ENCODE data around the gene NFIC. TPM values are rescaled to one million over a fixed set of nuclear protein-coding genes. Genes with fewer than 3 reads are reported as not detected.

NFIC gene
- total and polyA plus RNA-seq, 2 of the 4 experiments (the other 2 are of a cell fraction) = 21.9 to 32.1 TPM

GRCh38 chr19:3365093-3365835 is 1.1 kb upstream of the NFIC start:
- peak overlapping the region; percentile 21; the same call in 1 of the 2 replicates for H2BK20ac ChIP-seq (ENCODE audit: low read depth, low read length)
- H2AK9ac ChIP-seq (replicated peaks; ENCODE audit: low read depth, low read length, poor library complexity) = peak overlapping the region; percentile 95
- BruUV-seq (replicated peaks) = no TSS peak
- no CpG with 5 or more reads among the region's 9 CpGs for WGBS, 2 experiments (ENCODE audit: extremely low coverage in 2 of 2, insufficient read length in 1 of 2)
- intact Hi-C loops (cut with micrococcal nuclease) (no loop called here), in situ Hi-C loops (cut with MboI; ENCODE audit: low sequenced_read_pairs) (no loop called here), dilution Hi-C loops (cut with HindIII; ENCODE audit: low sequenced_read_pairs, unreplicated experiment) (no loop called here)
- TF ChIP-seq MAZ (IDR thresholded peaks at IDR 0.05; ENCODE audit: borderline replicate concordance, low read depth, low read length) (no peak), NFE2L2 (IDR thresholded peaks at IDR 0.05; ENCODE audit: low read depth, low read length) (no peak), MAFK (IDR thresholded peaks at IDR 0.05; ENCODE audit: low read depth, low read length) (no peak), FOS (IDR thresholded peaks at IDR 0.05; ENCODE audit: low read depth, low read length) (no peak), RCOR1 (IDR thresholded peaks at IDR 0.05; ENCODE audit: insufficient replicate concordance, low read length) (peak; percentile 86)
- peak overlapping the region; percentile 83 for H3K9ac ChIP-seq (ENCODE audit: low read depth, low read length)
- H3K23ac ChIP-seq (ENCODE audit: low read depth, low read length) = peak overlapping the region; percentile 74; the same call in 1 of the 2 replicates
- peak overlapping the region; percentile 84 for H2BK120ac ChIP-seq (ENCODE audit: low read depth, low read length)
- H3K4me1 ChIP-seq (ENCODE audit: control insufficient read depth, insufficient read depth, low read length) = peaks cover 30% of the 10 kb centered on the region
- peak overlapping the region; percentile 95 for H3K14ac ChIP-seq (replicated peaks; ENCODE audit: low read depth, low read length)
- DNase-seq (no peak), ATAC-seq (ENCODE audit: low read depth) (no peak)
- no peaks in the 10 kb centered on the region for H3K27me3 ChIP-seq (ENCODE audit: control insufficient read depth, insufficient read depth, low read length)
- peak overlapping the region; percentile 93 for H3K4ac ChIP-seq (ENCODE audit: low read depth, low read length)
- peak overlapping the region; percentile 89 for H3K4me3 ChIP-seq (ENCODE audit: insufficient read depth, low read depth, low read length)
- peak overlapping the region; percentile 78 for H4K8ac ChIP-seq (ENCODE audit: low read depth in 2 of 2, low read length in 2 of 2)
- H2AK5ac ChIP-seq (ENCODE audit: low read depth, low read length) = peak overlapping the region; percentile 85
- H3K9me3 ChIP-seq (ENCODE audit: control insufficient read depth, insufficient read depth, low read length) = no peaks in the 10 kb centered on the region
- ChIA-PET CTCF (no interaction called here), POLR2A (ENCODE audit: unreplicated experiment) (no interaction called here)
- H4K91ac ChIP-seq (ENCODE audit: insufficient read depth, low read depth, low read length) = peak overlapping the region; percentile 67
- peaks cover 6% of the 10 kb centered on the region; the same call in 1 of the 2 replicates for H3K9me1 ChIP-seq (ENCODE audit: insufficient read depth, low read length)
- H4K5ac ChIP-seq (ENCODE audit: low read depth, low read length) = peak overlapping the region; percentile 72
- H3K36me3 ChIP-seq (ENCODE audit: control insufficient read depth, insufficient read depth, low read length) = no peaks in the 10 kb centered on the region
- H2BK5ac ChIP-seq (ENCODE audit: low read depth, low read length, poor library complexity, severe bottlenecking) = peak overlapping the region; percentile 95
- H4K20me1 ChIP-seq (ENCODE audit: insufficient read depth, low read length) = peaks cover 64% of the 10 kb centered on the region
- H3K18ac ChIP-seq (ENCODE audit: low read depth, low read length) = peak overlapping the region; percentile 70
- peak overlapping the region; percentile 90 for H3K4me2 ChIP-seq (ENCODE audit: low read depth, low read length)
- H3K27ac ChIP-seq (ENCODE audit: insufficient read depth, low read length) = peak overlapping the region; percentile 99
- peak overlapping the region; percentile 66 for H3K56ac ChIP-seq (ENCODE audit: extremely low read depth, insufficient read depth, low read length)
- H2BK15ac ChIP-seq (ENCODE audit: low read depth, low read length) = peak overlapping the region; percentile 19; the same call in 2 of the 3 replicates
- peak overlapping the region; percentile 85 for H2AFZ ChIP-seq (replicated peaks; ENCODE audit: low read length, poor library complexity)
- H3K79me1 ChIP-seq (ENCODE audit: low read depth in 1 of 2, low read length in 2 of 2) = peaks cover 14 to 68% of the 10 kb centered on the region in 2 experiments; a peak in 3 of 4 replicates
